IPS-18c (cell line): ENCODE data around the gene BBS12.
"Not testable (repeated sequence)": the region's sequence is repeated elsewhere in the genome, so short reads cannot be mapped to it uniquely, and the experiment has no call there.

Experiments
- H3K4me3 ChIP-seq: 2 replicates; pipeline ENCODE4 v1.7.0; 2013; ENCODE audit warnings: low read depth, mild to moderate bottlenecking, low read length, moderate library complexity; ENCODE audit not compliant: insufficient read depth
- H3K9me3 ChIP-seq: one replicate; pipeline ENCODE4 v1.6.1; 2013; ENCODE audit warnings: mild to moderate bottlenecking, low read length, moderate library complexity; ENCODE audit not compliant: control insufficient read depth, insufficient read depth

BBS12 gene

DNA sequence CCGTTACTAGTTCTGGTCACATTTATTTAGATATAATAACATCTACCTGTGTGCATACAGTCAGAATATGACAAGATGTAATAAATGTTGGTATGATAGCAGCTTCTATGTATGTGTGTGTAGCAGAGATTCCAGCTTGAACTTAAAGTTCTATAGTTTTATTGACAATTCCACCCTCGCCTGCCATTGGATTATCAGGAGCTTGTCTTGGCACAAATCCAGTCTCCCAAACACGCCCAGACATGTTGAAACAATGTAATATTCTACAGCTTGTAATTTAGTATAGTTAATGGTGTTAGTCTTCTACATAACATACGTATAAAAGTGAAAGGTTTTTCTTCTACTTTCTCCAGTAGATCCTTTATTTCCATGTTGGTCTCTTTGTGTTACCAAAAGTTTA, 44.4 kb downstream of the BBS12 start:
- Histone ChIP-seq H3K4me3 (no peak overlapping the region), H3K9me3 (no peaks in the 10 kb centered on the region)

DNA sequence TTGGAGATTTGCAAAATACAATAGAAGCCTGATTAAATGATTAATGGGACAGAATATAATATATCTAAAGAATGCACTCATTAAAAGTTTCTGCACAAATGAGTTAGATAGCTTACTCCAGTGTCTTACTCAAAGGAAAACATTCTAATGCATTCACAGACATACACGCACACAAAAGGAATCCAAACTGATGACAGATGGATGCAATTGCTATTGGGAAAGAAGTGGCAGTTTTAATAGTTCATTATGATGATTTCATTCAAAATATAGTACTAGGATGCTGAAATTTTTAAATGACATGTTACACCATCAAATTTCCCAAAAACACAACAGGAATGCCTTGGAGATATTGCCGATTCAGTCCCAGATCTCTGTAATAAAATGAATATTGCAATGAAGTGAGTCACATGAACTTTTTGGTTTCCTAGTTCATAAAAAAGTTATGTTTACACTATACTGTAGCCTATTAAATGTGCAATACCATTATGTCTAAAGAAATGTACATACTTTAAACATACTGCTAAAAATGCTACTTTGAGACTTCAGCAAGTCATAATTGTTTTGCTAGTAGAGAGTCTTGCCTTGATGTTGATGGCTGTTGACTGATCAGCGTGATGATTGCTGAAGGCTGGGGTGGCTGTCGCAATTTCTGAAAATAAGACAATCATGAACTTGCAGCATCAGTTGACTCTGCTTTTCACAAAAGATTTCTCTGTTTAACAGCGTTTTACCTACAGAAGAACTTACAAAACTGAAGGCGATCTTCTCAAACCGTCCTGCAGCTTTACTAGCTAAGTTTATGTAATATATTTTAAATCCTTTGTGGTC, 45.6 kb downstream of the BBS12 start:
- Histone ChIP-seq H3K4me3 (no peak overlapping the region), H3K9me3 (no peaks in the 10 kb centered on the region)

- H3K9me3 ChIP-seq, result no peaks in the 10 kb centered on the region
Measured at GRCh38 chr4:122781486-122781885, 49.0 kb downstream of the BBS12 start.

DNA sequence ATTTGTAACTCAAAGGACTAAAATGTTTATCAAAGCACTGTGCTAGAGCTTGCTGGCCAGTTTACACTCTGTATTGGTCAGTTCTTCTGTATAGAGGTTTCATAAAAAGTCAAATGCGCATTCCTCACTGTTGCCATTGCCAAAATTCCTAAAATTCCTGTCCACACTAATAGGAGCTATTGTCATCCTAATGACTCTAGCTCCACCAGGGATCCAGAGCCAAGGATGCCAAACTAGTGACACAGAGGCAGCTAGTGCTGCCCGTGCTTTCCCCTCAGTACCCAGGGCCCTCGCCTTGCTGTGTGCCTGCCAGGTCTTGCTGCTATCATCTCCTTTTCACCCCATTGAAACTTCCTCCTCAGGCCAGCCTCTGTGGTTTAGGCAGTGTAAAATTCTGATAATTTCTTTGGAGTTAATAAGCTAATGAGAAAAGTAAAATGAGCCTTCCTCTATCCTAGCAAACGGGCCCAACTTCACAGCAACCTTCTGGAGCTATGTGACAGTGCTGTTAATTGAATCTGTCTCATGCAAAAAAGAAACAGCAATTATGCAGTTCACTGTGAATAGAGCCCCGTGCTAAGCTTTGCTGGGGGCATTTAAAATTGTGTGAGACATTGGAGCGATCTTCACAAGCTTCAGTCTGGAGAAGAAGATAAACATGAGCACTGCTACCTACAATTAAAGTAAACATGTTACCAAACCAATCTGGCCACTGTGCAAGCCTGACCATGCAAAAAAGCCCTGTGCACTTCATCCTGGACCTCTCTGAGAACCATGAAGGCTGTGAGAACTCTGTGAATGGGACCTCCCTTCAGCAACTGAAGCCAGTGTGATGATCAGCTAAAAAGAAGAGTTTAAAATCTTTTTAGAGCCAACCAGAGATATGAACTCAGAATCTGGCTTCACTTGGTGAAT, 51.1 kb downstream of the BBS12 start:
- no peaks in the 10 kb centered on the region for H3K9me3 ChIP-seq
- no peak overlapping the region for H3K4me3 ChIP-seq

More at GRCh38 chr4:122781486-122781885, 49.0 kb downstream of the BBS12 start:
- H3K4me3 ChIP-seq, result no peak overlapping the region

GRCh38 chr4:122784261-122784660, 51.8 kb downstream of the BBS12 start:
- Histone ChIP-seq H3K9me3 (no peaks in the 10 kb centered on the region), H3K4me3 (no peak overlapping the region)

DNA sequence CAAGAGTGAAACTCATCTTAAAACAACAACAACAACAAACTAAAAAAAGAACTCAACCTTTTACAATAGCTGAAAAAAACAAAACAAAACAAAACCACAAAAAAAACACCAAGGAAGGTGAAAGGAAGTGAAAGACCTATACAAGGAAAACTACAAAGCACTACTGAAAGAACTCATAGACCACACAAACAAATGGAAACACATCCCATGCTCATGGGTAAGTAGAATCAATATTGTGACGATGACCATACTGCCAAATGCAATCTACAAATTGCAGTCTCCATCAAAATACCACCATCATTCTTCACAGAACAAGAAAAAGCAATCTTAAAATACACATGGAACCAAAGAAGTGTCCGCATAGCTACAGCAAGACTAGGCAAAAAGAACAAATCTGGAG, 52.6 kb downstream of the BBS12 start:
- H3K9me3 ChIP-seq, result no peaks in the 10 kb centered on the region
- no peak overlapping the region for H3K4me3 ChIP-seq

DNA sequence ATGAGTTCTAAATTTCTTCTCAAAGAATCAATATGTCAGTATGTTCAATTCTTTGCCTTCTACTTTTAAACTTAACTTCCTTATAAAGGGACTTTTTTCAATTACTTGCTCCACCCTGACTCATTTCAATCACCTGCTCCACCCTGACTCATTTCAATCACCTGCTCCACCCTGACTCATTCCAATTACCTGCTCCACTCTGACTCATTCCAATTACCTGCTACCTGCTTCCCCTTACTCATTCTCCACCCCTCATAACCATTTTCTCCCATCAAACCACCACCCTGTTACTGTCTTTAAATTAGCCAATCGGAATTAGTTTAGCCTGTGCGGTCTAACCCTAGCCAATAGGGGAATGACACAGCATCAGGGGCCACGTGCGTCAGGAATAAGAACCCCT, 53.8 kb downstream of the BBS12 start:
- H3K4me3 ChIP-seq, H3K9me3 ChIP-seq: not testable (repeated sequence)

DNA sequence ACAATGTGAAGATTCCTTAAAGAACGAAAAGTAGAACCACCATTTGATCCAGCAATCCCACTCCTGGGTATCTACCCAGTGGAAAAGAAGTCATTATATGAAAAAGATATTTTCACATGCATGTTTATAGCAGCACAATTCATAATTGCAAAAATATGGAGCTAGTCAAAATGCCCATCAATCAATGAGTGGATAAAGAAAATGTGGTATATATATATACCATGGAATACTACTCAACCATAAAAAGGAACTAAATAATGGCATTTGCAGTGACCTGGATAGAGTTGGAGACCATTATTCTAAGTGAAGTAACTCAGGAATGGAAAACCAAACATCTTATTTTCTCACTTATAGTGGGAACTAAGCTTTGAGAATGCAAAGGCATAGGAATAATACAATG, 54.4 kb downstream of the BBS12 start:
- not testable (repeated sequence) for H3K4me3 ChIP-seq, H3K9me3 ChIP-seq

DNA sequence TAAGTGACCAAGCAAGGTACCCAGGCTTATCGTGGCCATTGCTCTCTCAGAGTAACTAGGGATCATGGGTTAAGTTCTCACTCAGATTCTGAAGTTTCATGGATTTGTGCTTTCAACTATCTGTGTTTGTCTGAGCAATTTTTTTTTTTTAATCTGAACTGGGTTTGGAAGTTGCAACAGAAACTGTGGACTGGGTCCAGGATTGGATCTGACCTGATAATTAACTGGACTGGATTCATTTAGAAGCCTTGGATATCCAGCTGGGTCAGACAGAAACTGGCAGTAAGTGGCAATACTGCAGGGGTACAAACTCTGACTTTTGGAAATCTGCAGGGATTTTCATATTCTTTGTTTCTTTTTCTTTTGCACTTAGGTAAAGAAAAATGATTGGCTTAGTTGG, 55.4 kb downstream of the BBS12 start:
- Histone ChIP-seq H3K4me3 (no peak overlapping the region), H3K9me3 (no peaks in the 10 kb centered on the region)

GRCh38 chr4:122788935-122789334, 56.4 kb downstream of the BBS12 start:
- Histone ChIP-seq H3K9me3 (no peaks in the 10 kb centered on the region), H3K4me3 (no peak overlapping the region)

GRCh38 chr4:122793811-122794210, 61.3 kb downstream of the BBS12 start:
- H3K4me3 ChIP-seq, result no peak overlapping the region
- no peaks in the 10 kb centered on the region for H3K9me3 ChIP-seq
